K562 (cell line): Measurements from ENCODE around the gene GMPR. TPM values are rescaled to one million over a fixed set of nuclear protein-coding genes. Genes with fewer than 3 reads are reported as not detected.

Source experiments
- ATAC-seq: fragments of 200-7000 bp; cut with Tn5 transposase; 3 replicates; pipeline ENCODE4 v1.9.1; 2020; ENCODE audit warnings: moderate library complexity
- BruUV-seq: library from RNA; stranded (reverse); fragments of 400-500 nt; replicated peaks from 2 replicates; lab custom pipeline; 2021; lab: Mats Ljungman, UMichigan
- CTCF ChIA-PET: fragments of 300-600 bp; formaldehyde crosslinking; extraction: SDS; loops from one replicate; lab custom pipeline; 2021; ENCODE audit warnings: low intra/inter-chr PET ratio; lab: Yijun Ruan, JAX
- POLR2A ChIA-PET: fragments of 300-600, 350-650 bp; sonication (Branson Sonifier 250); formaldehyde crosslinking; extraction: SDS; loops from one replicate; lab custom pipeline; 2021; ENCODE audit warnings: antibody characterized with exemption, inconsistent platforms; lab: Yijun Ruan, JAX
- DNase-seq, 4 experiments: peaks; one replicate each; pipeline versions ENCODE4 v3.0.0 to v3.0.0-alpha.2; 2011 to 2018; ENCODE audit warnings: low spot score in 3 of 4, mixed read lengths in 3 of 4; ENCODE audit errors: extremely low read depth in 1 of 4
- FAIRE-seq: peaks from 2 replicates; lab custom pipeline; 2011; peaks lifted over from hg19 to GRCh38; lab: Jason Lieb, UNC
- H2AFZ ChIP-seq: 2 replicates; pipeline ENCODE4 v1.6.0; 2011; ENCODE audit warnings: low read depth, low read length, control low read depth, inconsistent platforms
- H3K27ac ChIP-seq: fragments of 200-600 bp; 3 replicates; pipeline ENCODE4 v1.8.0; 2011; ENCODE audit warnings: low read depth, mild to moderate bottlenecking, control low read depth, inconsistent platforms, low read length, moderate library complexity, mixed read lengths; ENCODE audit errors: extremely low read depth
- H3K27me3 ChIP-seq, 2 experiments: fragments of 300-600 bp in 1 of 2; 2 replicates in 1 of 2; 3 replicates in 1 of 2; pipeline versions ENCODE4 v1.6.0 to v1.8.0; 2011; ENCODE audit warnings: inconsistent platforms in 2 of 2, low read length in 2 of 2, mild to moderate bottlenecking in 1 of 2, mixed read lengths in 1 of 2, moderate library complexity in 1 of 2; ENCODE audit not compliant: control insufficient read depth in 2 of 2, insufficient read depth in 2 of 2
- H3K36me3 ChIP-seq: fragments of 300-600 bp; 3 replicates; pipeline ENCODE4 v1.8.0; 2011; ENCODE audit warnings: mild to moderate bottlenecking, low read length, inconsistent platforms; ENCODE audit not compliant: control insufficient read depth, insufficient read depth
- H3K4me1 ChIP-seq, 2 experiments: fragments of 200-600 bp in 1 of 2; replicated peaks in 1 of 2; 2 replicates in 1 of 2; 3 replicates in 1 of 2; pipeline versions ENCODE4 v1.5.1 to v1.8.0; 2011; ENCODE audit warnings: inconsistent platforms in 2 of 2, low read length in 2 of 2, mild to moderate bottlenecking in 1 of 2, mixed read lengths in 1 of 2, moderate library complexity in 1 of 2; ENCODE audit not compliant: control insufficient read depth in 2 of 2, insufficient read depth in 2 of 2
- H3K4me2 ChIP-seq: 2 replicates; pipeline ENCODE4 v1.6.1; 2011; ENCODE audit warnings: low read length, control low read depth, inconsistent platforms, mixed read lengths; ENCODE audit not compliant: insufficient read depth
- H3K4me3 ChIP-seq: fragments of 200-600 bp; sonication (generic), shearing (Covaris generic); 2 replicates; pipeline ENCODE4 v1.5.1; 2016; ENCODE audit warnings: control low read depth, inconsistent platforms
- H3K79me2 ChIP-seq: fragments of 200-600 bp; 3 replicates; pipeline ENCODE4 v1.8.0; 2011; ENCODE audit warnings: low read length, inconsistent platforms; ENCODE audit not compliant: control insufficient read depth, insufficient read depth
- H3K9ac ChIP-seq, 2 experiments: 2 replicates each; pipeline versions ENCODE4 v1.6.0 to v1.6.1; 2011; ENCODE audit warnings: low read depth in 2 of 2, low read length in 2 of 2, control low read depth in 1 of 2, inconsistent platforms in 1 of 2, mild to moderate bottlenecking in 1 of 2, mixed read lengths in 1 of 2; ENCODE audit not compliant: insufficient read depth in 1 of 2
- H3K9me1 ChIP-seq: one replicate; pipeline ENCODE4 v1.6.0; 2011; ENCODE audit warnings: inconsistent platforms, mild to moderate bottlenecking, low read length, moderate library complexity; ENCODE audit not compliant: control insufficient read depth, insufficient read depth
- H3K9me3 ChIP-seq: replicated peaks from 2 replicates; pipeline ENCODE4 v1.5.1; 2011; ENCODE audit warnings: low read depth, low read length, inconsistent platforms; ENCODE audit not compliant: control insufficient read depth, insufficient read depth
- H4K20me1 ChIP-seq: replicated peaks from 2 replicates; pipeline ENCODE4 v1.6.1; 2011; ENCODE audit warnings: low read length, inconsistent platforms, mixed read lengths; ENCODE audit not compliant: control insufficient read depth, insufficient read depth
- CLOCK ChIP-seq: fragments of 250-450 bp; sonication (Bioruptor Pico); IDR thresholded peaks from 2 replicates; pipeline ENCODE4 v1.4.0; 2020; ENCODE audit warnings: mild to moderate bottlenecking, moderate library complexity, borderline replicate concordance
- NR3C1 ChIP-seq: sonication (generic); formaldehyde crosslinking; IDR thresholded peaks from 2 replicates; pipeline ENCODE4 v1.8.1; 2022; ENCODE audit warnings: missing genetic modification reagents
- ZBTB1 ChIP-seq: sonication (generic); formaldehyde crosslinking; IDR thresholded peaks from 2 replicates; pipeline ENCODE4 v1.8.1; 2023; ENCODE audit warnings: missing genetic modification reagents, low read depth, mild to moderate bottlenecking, borderline replicate concordance
- ZNF668 ChIP-seq: fragments of 250-450 bp; sonication (Bioruptor Pico); IDR thresholded peaks from 2 replicates; pipeline ENCODE4 v1.8.0; 2022; ENCODE audit warnings: mild to moderate bottlenecking, inconsistent platforms
- WGBS: fragments of 100-300 bp; shearing (Covaris generic); methylation state at CpG from one replicate; pipeline ENCODE4 v1.1.6; 2016; ENCODE audit warnings: low coverage, mixed read lengths; ENCODE audit not compliant: insufficient coverage; ENCODE audit errors: missing lambda C conversion rate; 5-methylcytosine and 5-hydroxymethylcytosine counted together
- in situ Hi-C: fragments of 300-500 bp; cut with MboI; formaldehyde crosslinking; loops from 4 replicates; pipeline ENCODE4 v1.15.0; 2018; ENCODE audit warnings: inconsistent platforms, mixed read lengths
- intact Hi-C: fragments of 100-400 bp; cut with micrococcal nuclease; formaldehyde crosslinking; loops from 2 replicates; pipeline ENCODE4 v1.14.2; 2022
- polyA plus RNA-seq, 8 experiments: library from polyadenylated mRNA; depleted of rRNA in 4 of 8; stranded (reverse) in 5 of 8; unstranded in 3 of 8; fragments of >200 nt; fragmentation: Nextera tagmentation in 2 of 8; fragmentation: Illumina TruSeq in 1 of 8; extraction: Ambion mirVana in 2 of 8; extraction: Trizol in 1 of 8; gene quantifications; 2 replicates each; pipeline versions ENCODE4 v1.2.1 to v1.2.3, GENCODE V29; 2011 to 2014; ENCODE audit warnings: inconsistent platforms in 1 of 8, missing spikeins in 1 of 8
- total RNA-seq, 7 experiments: library from RNA; depleted of rRNA in 6 of 7; stranded (reverse); fragments of >200 nt in 6 of 7; fragmentation: Illumina TruSeq in 2 of 7; extraction: Trizol in 2 of 7; gene quantifications; 2 replicates each; pipeline versions ENCODE4 v1.2.1 to v1.2.3, GENCODE V29; 2011 to 2021; ENCODE audit warnings: low replicate concordance in 1 of 7

GMPR gene
- total and polyA plus RNA-seq, 9 of the 15 experiments (the other 6 are each of a cell fraction or from before 2014, with no cell fraction given): 34.6 to 83.7 (median 49.8) TPM

GRCh38 chr6:16335176-16335575 lies 96.8 kb downstream of the GMPR start:
- Histone ChIP-seq H3K27ac (no peak overlapping the region), H3K9ac (no peak overlapping the region), H3K36me3 (no peaks in the 10 kb centered on the region), H3K27me3 (no peaks in the 10 kb centered on the region; a peak in 1 of 5 replicates), H3K9me1 (no peaks in the 10 kb centered on the region), H3K4me2 (no peak overlapping the region), H3K9me3 (no peaks in the 10 kb centered on the region), H2AFZ (no peak overlapping the region), H3K79me2 (no peaks in the 10 kb centered on the region), H3K4me1 (peaks cover 4 to 18% of the 10 kb centered on the region in 2 experiments; a peak in 4 of 5 replicates), H4K20me1 (no peaks in the 10 kb centered on the region), H3K4me3 (no peak overlapping the region)
- DNase-seq (no peak), ATAC-seq (no peak), FAIRE-seq (no peak)
- no peak for TF ChIP-seq CLOCK (CRISPR knock-in tag)
- TF ChIP-seq ZNF668 (CRISPR knock-in tag): no peak
- TF ChIP-seq NR3C1 (CRISPR knock-in tag): no peak
- no peak for TF ChIP-seq ZBTB1 (CRISPR knock-in tag)
- BruUV-seq: no TSS peak
- intact Hi-C loops: no loop called here
- ChIA-PET CTCF (no interaction called here), POLR2A (interaction anchor here (1.1 kb wide), 1 partner anchor 93 kb away, joined by 3 read pairs; no protein-coding TSS in a partner anchor)
- in situ Hi-C loops: no loop called here
- WGBS: 47% methylated on average over 10 of the region's 10 CpGs
